Calu3 (cell line): ENCODE data around the gene CFAP77. TPM values are rescaled to one million over a fixed set of nuclear protein-coding genes. Genes with fewer than 3 reads are reported as not detected.

Experiments used
- BruUV-seq: library from RNA; stranded (reverse); fragments of 400-500 nt; replicated peaks from 2 replicates; lab custom pipeline; 2021; lab: Mats Ljungman, UMichigan
- CTCF ChIA-PET: fragments of 300-600 bp; sonication (Branson Sonifier 250); formaldehyde crosslinking; loops from one replicate; lab custom pipeline; 2022; ENCODE audit warnings: antibody characterized with exemption; lab: Charles Lee
- DNase-seq: peaks from one replicate; pipeline ENCODE4 v3.0.0; 2022
- H3K27ac Mint-ChIP-seq: one replicate; pipeline ENCODE4 v1.8.0; 2022; ENCODE audit warnings: mixed read lengths; ENCODE audit not compliant: unreplicated experiment
- H3K27me3 Mint-ChIP-seq: one replicate; pipeline ENCODE4 v1.8.0; 2022; ENCODE audit warnings: mixed read lengths; ENCODE audit not compliant: unreplicated experiment
- H3K36me3 Mint-ChIP-seq: one replicate; pipeline ENCODE4 v1.8.0; 2022; ENCODE audit warnings: mild to moderate bottlenecking, moderate library complexity, mixed read lengths; ENCODE audit not compliant: insufficient read depth, unreplicated experiment
- H3K4me1 Mint-ChIP-seq: one replicate; pipeline ENCODE4 v1.8.0; 2022; ENCODE audit warnings: mild to moderate bottlenecking, low read depth, mixed read lengths; ENCODE audit not compliant: unreplicated experiment
- H3K4me3 Mint-ChIP-seq: one replicate; pipeline ENCODE4 v1.8.0; 2022; ENCODE audit warnings: mild to moderate bottlenecking, low read depth, moderate library complexity, mixed read lengths; ENCODE audit not compliant: unreplicated experiment
- H3K9me3 Mint-ChIP-seq: one replicate; pipeline ENCODE4 v1.8.0; 2022; ENCODE audit warnings: low read depth, mixed read lengths; ENCODE audit not compliant: unreplicated experiment
- intact Hi-C: fragments of 100-400 bp; cut with micrococcal nuclease; formaldehyde crosslinking; loops from one replicate; pipeline ENCODE4 v1.10.0; 2022; ENCODE audit not compliant: unreplicated experiment
- total RNA-seq: library from RNA; stranded (reverse); gene quantifications from 2 replicates; pipeline ENCODE4 v1.2.3, GENCODE V29; 2022
- TF ChIP-seq, protein P1 (sequence below): fragments of 200-600 bp; IDR thresholded peaks from one replicate; pipeline ENCODE4 v1.8.0; 2022; ENCODE audit warnings: antibody characterized with exemption; ENCODE audit not compliant: unreplicated experiment

Gene CFAP77
- total RNA-seq, 1 experiment from 2014 or later: not detected

DNA sequence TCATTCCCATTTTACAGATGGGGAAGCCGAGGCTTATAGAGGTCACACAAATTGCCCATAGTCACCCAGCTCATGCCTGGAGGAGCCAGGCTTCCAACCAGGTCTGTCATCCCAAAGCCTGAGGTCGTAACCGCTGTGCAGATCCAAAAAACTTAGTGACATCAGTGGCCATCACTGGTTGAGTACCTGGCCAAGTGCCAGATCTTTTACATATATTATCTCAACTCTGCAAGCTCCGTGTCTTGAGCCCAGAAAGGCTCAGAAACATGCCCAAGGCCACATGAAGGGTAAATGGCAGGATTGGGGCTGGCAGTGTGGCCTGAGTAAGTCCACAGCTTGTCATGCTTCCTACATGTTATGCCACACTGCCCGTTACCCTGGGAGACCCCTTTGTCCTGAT lies 13.5 kb downstream of the CFAP77 start:
- intact Hi-C loops: no loop called here
- CTCF ChIA-PET: no interaction called here
- Mint-ChIP-seq H3K27ac (no peak overlapping the region), H3K4me1 (no peaks in the 10 kb centered on the region), H3K27me3 (peaks cover 77% of the 10 kb centered on the region), H3K36me3 (no peaks in the 10 kb centered on the region), H3K4me3 (no peak overlapping the region), H3K9me3 (no peaks in the 10 kb centered on the region)
- no peak for DNase-seq
- BruUV-seq: no TSS peak
- TF ChIP-seq, protein P1, sequence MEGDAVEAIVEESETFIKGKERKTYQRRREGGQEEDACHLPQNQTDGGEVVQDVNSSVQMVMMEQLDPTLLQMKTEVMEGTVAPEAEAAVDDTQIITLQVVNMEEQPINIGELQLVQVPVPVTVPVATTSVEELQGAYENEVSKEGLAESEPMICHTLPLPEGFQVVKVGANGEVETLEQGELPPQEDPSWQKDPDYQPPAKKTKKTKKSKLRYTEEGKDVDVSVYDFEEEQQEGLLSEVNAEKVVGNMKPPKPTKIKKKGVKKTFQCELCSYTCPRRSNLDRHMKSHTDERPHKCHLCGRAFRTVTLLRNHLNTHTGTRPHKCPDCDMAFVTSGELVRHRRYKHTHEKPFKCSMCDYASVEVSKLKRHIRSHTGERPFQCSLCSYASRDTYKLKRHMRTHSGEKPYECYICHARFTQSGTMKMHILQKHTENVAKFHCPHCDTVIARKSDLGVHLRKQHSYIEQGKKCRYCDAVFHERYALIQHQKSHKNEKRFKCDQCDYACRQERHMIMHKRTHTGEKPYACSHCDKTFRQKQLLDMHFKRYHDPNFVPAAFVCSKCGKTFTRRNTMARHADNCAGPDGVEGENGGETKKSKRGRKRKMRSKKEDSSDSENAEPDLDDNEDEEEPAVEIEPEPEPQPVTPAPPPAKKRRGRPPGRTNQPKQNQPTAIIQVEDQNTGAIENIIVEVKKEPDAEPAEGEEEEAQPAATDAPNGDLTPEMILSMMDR: no peak

DNA sequence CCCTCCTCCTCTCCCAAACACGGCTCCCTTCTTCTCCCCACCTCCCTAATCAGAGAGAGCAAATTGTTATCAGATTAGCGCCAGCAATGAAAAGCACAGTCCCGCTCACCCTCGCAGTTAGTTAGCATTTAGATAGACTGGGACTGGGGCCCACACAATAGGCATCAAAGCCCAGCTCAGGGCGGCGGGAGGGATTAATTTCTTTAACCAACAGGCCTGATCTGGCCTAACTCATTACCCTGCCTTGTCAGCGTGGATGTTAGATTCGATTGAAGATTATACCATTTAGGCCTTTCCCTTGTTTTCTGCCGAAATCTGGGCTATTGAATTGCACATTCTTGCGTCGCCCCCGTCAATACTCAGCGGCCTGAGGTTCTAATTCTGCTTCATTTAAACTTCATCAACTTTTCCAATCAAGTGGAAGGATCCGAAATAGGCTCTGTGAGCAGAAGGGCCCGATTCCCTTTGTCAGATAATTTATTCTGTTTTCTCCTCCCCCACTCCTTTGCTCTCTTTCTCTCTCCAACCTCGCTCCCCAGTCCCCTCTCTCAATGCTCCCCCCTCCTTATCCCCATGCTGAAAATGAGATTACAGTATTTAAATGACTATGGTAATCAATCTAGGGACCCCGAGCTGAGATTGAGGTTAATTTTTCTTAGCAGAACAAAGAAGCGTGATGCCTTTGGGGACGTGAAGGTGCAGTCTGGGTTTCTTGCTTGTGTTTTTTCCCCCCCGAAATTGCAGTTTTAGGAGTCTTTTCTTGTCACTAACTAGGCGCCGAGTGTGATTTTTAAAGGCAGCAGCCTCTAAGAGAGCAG lies 15.1 kb downstream of the CFAP77 start:
- CTCF ChIA-PET: no interaction called here
- Mint-ChIP-seq H3K4me3 (no peak overlapping the region), H3K4me1 (no peaks in the 10 kb centered on the region), H3K9me3 (no peaks in the 10 kb centered on the region), H3K36me3 (no peaks in the 10 kb centered on the region), H3K27me3 (peaks cover 69% of the 10 kb centered on the region), H3K27ac (no peak overlapping the region)
- no peak for DNase-seq
- intact Hi-C loops: no loop called here
- BruUV-seq: no TSS peak
- TF ChIP-seq, protein P1: no peak

DNA sequence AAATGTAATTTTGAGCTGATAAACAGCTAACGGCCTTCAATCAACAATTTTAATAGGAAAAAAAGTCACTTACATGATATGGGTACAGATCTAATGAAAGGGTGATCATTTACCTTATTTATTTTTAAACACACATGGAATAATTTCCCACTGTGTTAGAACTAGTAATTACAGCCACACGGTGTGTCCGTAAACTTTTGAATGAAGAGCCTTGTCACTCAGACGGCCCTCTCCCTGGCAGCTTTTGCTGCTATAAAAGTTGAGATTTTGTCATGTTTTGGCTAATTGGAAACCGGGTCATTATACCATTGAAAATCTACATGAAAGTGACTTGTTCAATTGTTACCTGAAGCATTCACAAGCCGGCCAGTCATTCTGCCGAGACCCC lies 15.7 kb downstream of the CFAP77 start:
- Mint-ChIP-seq H3K36me3 (no peaks in the 10 kb centered on the region), H3K9me3 (no peaks in the 10 kb centered on the region), H3K4me1 (no peaks in the 10 kb centered on the region), H3K4me3 (no peak overlapping the region), H3K27me3 (peaks cover 75% of the 10 kb centered on the region), H3K27ac (no peak overlapping the region)
- BruUV-seq: no TSS peak
- CTCF ChIA-PET: no interaction called here
- DNase-seq: no peak
- intact Hi-C loops: no loop called here
- TF ChIP-seq, protein P1: no peak

DNA sequence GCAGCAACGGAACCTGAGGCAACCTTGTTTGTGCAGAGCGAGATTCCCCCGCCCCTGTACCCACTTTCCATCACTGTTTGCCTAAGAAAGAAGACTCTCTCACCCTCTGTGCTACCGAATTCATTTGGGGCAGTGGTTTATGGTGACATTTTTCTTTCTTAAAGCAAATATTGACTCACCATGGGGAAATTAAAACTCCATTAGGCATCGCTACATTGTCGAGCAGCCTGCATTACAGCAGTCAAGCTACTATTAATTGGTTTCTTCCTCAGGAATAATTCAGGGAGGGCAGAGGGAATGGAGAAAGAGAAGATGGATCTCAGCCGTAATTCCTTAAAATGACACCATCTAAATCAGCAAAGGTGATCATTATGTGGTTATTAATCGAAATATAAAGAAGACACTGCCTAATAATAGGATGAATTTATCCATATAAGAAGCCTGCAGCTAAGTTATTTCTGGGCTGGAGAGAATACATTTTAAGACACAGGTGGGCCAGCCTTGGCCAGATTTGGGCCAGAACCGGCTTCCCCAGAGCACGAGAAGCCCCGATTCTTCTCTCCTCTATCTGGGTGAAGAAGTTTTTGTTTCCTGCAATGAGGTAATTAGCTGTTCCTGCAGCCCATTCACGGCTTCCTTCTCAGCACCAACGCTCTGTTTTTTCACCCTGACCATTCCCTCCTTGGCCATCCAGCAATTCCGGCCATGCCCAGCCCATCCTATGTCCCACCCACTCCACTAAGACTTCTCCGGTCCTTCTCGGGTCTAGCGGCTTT lies 16.8 kb downstream of the CFAP77 start:
- intact Hi-C loops: no loop called here
- Mint-ChIP-seq H3K27ac (no peak overlapping the region), H3K4me3 (no peak overlapping the region), H3K9me3 (no peaks in the 10 kb centered on the region), H3K27me3 (peaks cover 85% of the 10 kb centered on the region), H3K36me3 (no peaks in the 10 kb centered on the region), H3K4me1 (no peaks in the 10 kb centered on the region)
- CTCF ChIA-PET: interaction anchor here (0.6 kb wide), 1 partner anchor 535 kb away, joined by 4 read pairs; no protein-coding TSS in a partner anchor
- DNase-seq: no peak
- no TSS peak for BruUV-seq
- TF ChIP-seq, protein P1: no peak
